Measurements from ENCODE around the gene TMEM255A.

Gene TMEM255A

GRCh38 chrX:120316587-120317283, 5.5 kb upstream of the TMEM255A start:
- no peak overlapping the region for H3K4me3 ChIP-seq (ENCODE audit: low read depth, low read length)
- TF ChIP-seq CTCF (IDR thresholded peaks at IDR 0.05; ENCODE audit: low read depth, low read length): no peak

- no peak for TF ChIP-seq CTCF (IDR thresholded peaks at IDR 0.05; ENCODE audit: low read depth, low read length)
- H3K4me3 ChIP-seq (ENCODE audit: low read depth, low read length): no peak overlapping the region
These were observed 4.5 kb upstream of the TMEM255A start for GRCh38 chrX:120315776-120316175.

GRCh38 chrX:120311727-120312063, 434 bp upstream of the TMEM255A start:
- TF ChIP-seq CTCF (IDR thresholded peaks at IDR 0.05; ENCODE audit: low read depth, low read length): no peak
- no peak overlapping the region for H3K4me3 ChIP-seq (ENCODE audit: low read depth, low read length)

GRCh38 chrX:120309873-120310705, 1.2 kb downstream of the TMEM255A start:
- TF ChIP-seq CTCF (IDR thresholded peaks at IDR 0.05; ENCODE audit: low read depth, low read length): no peak
- H3K4me3 ChIP-seq (ENCODE audit: low read depth, low read length): peak overlapping the region; percentile 3; the same call in 1 of the 2 replicates

- no peak for TF ChIP-seq CTCF (IDR thresholded peaks at IDR 0.05; ENCODE audit: low read depth, low read length)
- H3K4me3 ChIP-seq (ENCODE audit: low read depth, low read length): no peak overlapping the region; the same call in 1 of the 2 replicates
These were observed 2.0 kb downstream of the TMEM255A start for GRCh38 chrX:120308959-120309872.

GRCh38 chrX:120308558-120308957, 2.7 kb downstream of the TMEM255A start:
- TF ChIP-seq CTCF (IDR thresholded peaks at IDR 0.05; ENCODE audit: low read depth, low read length): no peak

More at GRCh38 chrX:120308558-120308957, 2.7 kb downstream of the TMEM255A start:
- H3K4me3 ChIP-seq (ENCODE audit: low read depth, low read length): no peak overlapping the region
